Measurements from ENCODE around the gene DPF1. TPM values are rescaled to one million over a fixed set of nuclear protein-coding genes. Genes with fewer than 3 reads are reported as not detected.

Gene DPF1
- total and polyA plus RNA-seq, 4 donors = 0.72 to 2.1 (median 1.3) TPM; not detected in 1

GRCh38 chr19:38219221-38219620 is 4.8 kb downstream of the DPF1 start:
- H3K27me3 ChIP-seq (ENCODE audit: control insufficient read depth in 1 of 2, insufficient read depth in 2 of 2, low read length in 1 of 2) = no peaks in the 10 kb centered on the region
- intact Hi-C loops (cut with DNase I) = no loop called here
- H3K27ac ChIP-seq (ENCODE audit: low read depth in 1 of 2, low read length in 2 of 2) = no peak overlapping the region
- H3K4me1 ChIP-seq (ENCODE audit: control insufficient read depth in 1 of 2, insufficient read depth in 2 of 2, low read length in 2 of 2) = no peaks in the 10 kb centered on the region
- ATAC-seq (ENCODE audit: low FRiP score) (no peak), DNase-seq (no peak)
- WGBS, 2 donors = 95 to 96% methylated on average over 10 of the region's 10 CpGs
- H3K4me3 ChIP-seq (ENCODE audit: low read length in 2 of 2) = no peak overlapping the region
- no peaks in the 10 kb centered on the region for H3K9me3 ChIP-seq (ENCODE audit: control insufficient read depth, low read length)
- no peaks in the 10 kb centered on the region for H3K36me3 ChIP-seq (ENCODE audit: control insufficient read depth in 1 of 2, insufficient read depth in 2 of 2, low read length in 1 of 2)

GRCh38 chr19:38218204-38218603 is 5.8 kb downstream of the DPF1 start:
- intact Hi-C loops (cut with DNase I) = no loop called here
- WGBS, 2 donors = 96 to 100% methylated on average over 3 of the region's 3 CpGs
- no peaks in the 10 kb centered on the region for H3K27me3 ChIP-seq (ENCODE audit: control insufficient read depth in 1 of 2, insufficient read depth in 2 of 2, low read length in 1 of 2)

GRCh38 chr19:38216785-38217641 is 7.0 kb downstream of the DPF1 start:
- no peak for ATAC-seq (ENCODE audit: low FRiP score)
- Histone ChIP-seq H3K27me3 (ENCODE audit: control insufficient read depth in 1 of 2, insufficient read depth in 2 of 2, low read length in 1 of 2) (no peaks in the 10 kb centered on the region), H3K4me1 (ENCODE audit: control insufficient read depth in 1 of 2, insufficient read depth in 2 of 2, low read length in 2 of 2) (no peaks in the 10 kb centered on the region), H3K36me3 (ENCODE audit: control insufficient read depth in 1 of 2, insufficient read depth in 2 of 2, low read length in 1 of 2) (no peaks in the 10 kb centered on the region), H3K4me3 (ENCODE audit: low read length in 2 of 2) (no peak overlapping the region), H3K27ac (ENCODE audit: low read depth in 1 of 2, low read length in 2 of 2) (no peak overlapping the region), H3K9me3 (ENCODE audit: control insufficient read depth, low read length) (no peaks in the 10 kb centered on the region)
- DNase-seq = no peak
- 69 to 76% methylated on average over 13 to 26 of the region's 26 CpGs for WGBS, 2 donors
- intact Hi-C loops (cut with DNase I) = no loop called here

More at GRCh38 chr19:38218204-38218603, 5.8 kb downstream of the DPF1 start:
- Histone ChIP-seq H3K4me1 (ENCODE audit: control insufficient read depth in 1 of 2, insufficient read depth in 2 of 2, low read length in 2 of 2) (no peaks in the 10 kb centered on the region), H3K4me3 (ENCODE audit: low read length in 2 of 2) (no peak overlapping the region), H3K36me3 (ENCODE audit: control insufficient read depth in 1 of 2, insufficient read depth in 2 of 2, low read length in 1 of 2) (no peaks in the 10 kb centered on the region), H3K9me3 (ENCODE audit: control insufficient read depth, low read length) (no peaks in the 10 kb centered on the region), H3K27ac (ENCODE audit: low read depth in 1 of 2, low read length in 2 of 2) (no peak overlapping the region)
- ATAC-seq (ENCODE audit: low FRiP score) (no peak), DNase-seq (no peak)

GRCh38 chr19:38213911-38214625 is 10.0 kb downstream of the DPF1 start:
- Histone ChIP-seq H3K27me3 (ENCODE audit: control insufficient read depth in 1 of 2, insufficient read depth in 2 of 2, low read length in 1 of 2) (no peaks in the 10 kb centered on the region), H3K4me3 (ENCODE audit: low read length in 2 of 2) (no peak overlapping the region), H3K36me3 (ENCODE audit: control insufficient read depth in 1 of 2, insufficient read depth in 2 of 2, low read length in 1 of 2) (no peaks in the 10 kb centered on the region), H3K9me3 (ENCODE audit: control insufficient read depth, low read length) (no peaks in the 10 kb centered on the region), H3K27ac (ENCODE audit: low read depth in 1 of 2, low read length in 2 of 2) (no peak overlapping the region), H3K4me1 (ENCODE audit: control insufficient read depth in 1 of 2, insufficient read depth in 2 of 2, low read length in 2 of 2) (no peaks in the 10 kb centered on the region)
- 38 to 47% methylated on average over 24 of the region's 24 CpGs for WGBS, 2 donors
- intact Hi-C loops (cut with DNase I) = no loop called here
- no peak for ATAC-seq (ENCODE audit: low FRiP score)
- DNase-seq = no peak

GRCh38 chr19:38213469-38213868 is 10.6 kb downstream of the DPF1 start:
- WGBS, 2 donors = 85 to 88% methylated on average over 23 of the region's 23 CpGs
- H3K27me3 ChIP-seq (ENCODE audit: control insufficient read depth in 1 of 2, insufficient read depth in 2 of 2, low read length in 1 of 2) = no peaks in the 10 kb centered on the region
- H3K9me3 ChIP-seq (ENCODE audit: control insufficient read depth, low read length) = no peaks in the 10 kb centered on the region
- H3K4me1 ChIP-seq (ENCODE audit: control insufficient read depth in 1 of 2, insufficient read depth in 2 of 2, low read length in 2 of 2) = no peaks in the 10 kb centered on the region
- H3K27ac ChIP-seq (ENCODE audit: low read depth in 1 of 2, low read length in 2 of 2) = no peak overlapping the region
- H3K4me3 ChIP-seq (ENCODE audit: low read length in 2 of 2) = no peak overlapping the region
- intact Hi-C loops (cut with DNase I) = no loop called here
- no peaks in the 10 kb centered on the region for H3K36me3 ChIP-seq (ENCODE audit: control insufficient read depth in 1 of 2, insufficient read depth in 2 of 2, low read length in 1 of 2)
- no peak for DNase-seq
- ATAC-seq (ENCODE audit: low FRiP score) = no peak

- H3K36me3 ChIP-seq (ENCODE audit: control insufficient read depth in 1 of 2, insufficient read depth in 2 of 2, low read length in 1 of 2) = no peaks in the 10 kb centered on the region
- no peak overlapping the region for H3K27ac ChIP-seq (ENCODE audit: low read depth in 1 of 2, low read length in 2 of 2)
- H3K4me1 ChIP-seq (ENCODE audit: control insufficient read depth in 1 of 2, insufficient read depth in 2 of 2, low read length in 2 of 2) = no peaks in the 10 kb centered on the region
- intact Hi-C loops (cut with DNase I) = no loop called here
- WGBS, 2 donors = 62 to 63% methylated on average over 12 to 15 of the region's 15 CpGs
- ATAC-seq (ENCODE audit: low FRiP score) = no peak
- H3K9me3 ChIP-seq (ENCODE audit: control insufficient read depth, low read length) = no peaks in the 10 kb centered on the region
- no peak overlapping the region for H3K4me3 ChIP-seq (ENCODE audit: low read length in 2 of 2)
- no peak for DNase-seq
- no peaks in the 10 kb centered on the region for H3K27me3 ChIP-seq (ENCODE audit: control insufficient read depth in 1 of 2, insufficient read depth in 2 of 2, low read length in 1 of 2)
Measured at GRCh38 chr19:38211766-38212165, 12.3 kb downstream of the DPF1 start.

- no peaks in the 10 kb centered on the region for H3K9me3 ChIP-seq (ENCODE audit: control insufficient read depth, low read length)
- DNase-seq = no peak
- no peaks in the 10 kb centered on the region for H3K27me3 ChIP-seq (ENCODE audit: control insufficient read depth in 1 of 2, insufficient read depth in 2 of 2, low read length in 1 of 2)
- intact Hi-C loops (cut with DNase I) = no loop called here
- no peaks in the 10 kb centered on the region for H3K36me3 ChIP-seq (ENCODE audit: control insufficient read depth in 1 of 2, insufficient read depth in 2 of 2, low read length in 1 of 2)
- whole genome bisulfite sequencing, 2 donors = 0 to 2% methylated on average over 17 to 27 of the region's 27 CpGs
- no peak for ATAC-seq (ENCODE audit: low FRiP score)
- no peak overlapping the region for H3K4me3 ChIP-seq (ENCODE audit: low read length in 2 of 2)
- H3K27ac ChIP-seq (ENCODE audit: low read depth in 1 of 2, low read length in 2 of 2) = no peak overlapping the region
- H3K4me1 ChIP-seq (ENCODE audit: control insufficient read depth in 1 of 2, insufficient read depth in 2 of 2, low read length in 2 of 2) = no peaks in the 10 kb centered on the region
Measured at GRCh38 chr19:38211151-38211591, 12.9 kb downstream of the DPF1 start.

- Histone ChIP-seq H3K27me3 (ENCODE audit: control insufficient read depth in 1 of 2, insufficient read depth in 2 of 2, low read length in 1 of 2) (no peaks in the 10 kb centered on the region), H3K4me1 (ENCODE audit: control insufficient read depth in 1 of 2, insufficient read depth in 2 of 2, low read length in 2 of 2) (no peaks in the 10 kb centered on the region), H3K9me3 (ENCODE audit: control insufficient read depth, low read length) (no peaks in the 10 kb centered on the region), H3K4me3 (ENCODE audit: low read length in 2 of 2) (no peak overlapping the region), H3K27ac (ENCODE audit: low read depth in 1 of 2, low read length in 2 of 2) (no peak overlapping the region), H3K36me3 (ENCODE audit: control insufficient read depth in 1 of 2, insufficient read depth in 2 of 2, low read length in 1 of 2) (no peaks in the 10 kb centered on the region)
- intact Hi-C loops (cut with DNase I) = no loop called here
- WGBS, 2 donors = 0 to 1% methylated on average over 23 to 24 of the region's 24 CpGs
- peak; percentile 44 for ATAC-seq (ENCODE audit: low FRiP score)
- peak in 1 of 2 donors; percentile 69 for DNase-seq
Measured at GRCh38 chr19:38210458-38210987, 13.5 kb downstream of the DPF1 start.
